HTERT RPE-1 (cell line): ENCODE measurements around the gene SCUBE1.

Experiments
- in situ Hi-C: fragments of 300-500 bp; cut with MboI; formaldehyde crosslinking; loops from 4 replicates; pipeline ENCODE4 v1.14.3; 2020; ENCODE audit warnings: low sequenced_read_pairs

Gene SCUBE1

DNA sequence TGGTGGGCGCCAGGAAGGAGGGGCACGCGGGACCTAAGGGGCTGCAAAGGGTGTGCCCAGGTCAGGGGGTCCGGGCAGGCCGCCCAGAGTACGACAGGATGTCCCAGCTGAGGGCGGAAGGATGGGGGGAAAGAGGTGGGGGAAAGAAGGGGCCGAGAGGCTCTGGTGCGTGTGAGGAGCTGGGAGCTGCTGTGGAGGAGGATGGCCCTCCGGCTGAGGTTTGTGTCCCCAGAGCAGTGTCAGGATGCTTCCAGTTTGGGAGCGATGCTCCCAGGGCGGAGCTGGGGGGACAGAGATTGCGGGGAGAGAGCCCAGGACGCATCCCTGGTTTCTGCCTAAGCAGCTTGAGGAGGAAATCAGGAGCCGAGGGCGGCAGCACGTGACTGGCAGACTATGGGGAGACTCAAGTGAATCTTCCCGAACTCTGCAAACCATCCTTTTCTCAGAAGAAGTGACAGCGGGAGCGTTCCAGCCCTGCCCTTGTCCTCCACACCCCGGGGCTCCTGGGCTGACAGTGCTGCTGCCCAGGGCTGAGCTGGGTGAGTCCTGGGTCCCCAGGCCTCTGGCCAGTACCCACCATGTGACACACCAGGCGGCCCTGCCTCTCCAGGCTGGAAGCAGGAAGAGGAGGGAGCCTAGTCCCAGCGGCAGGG is 136.5 kb downstream of the SCUBE1 start:
- in situ Hi-C loops = no loop called here

DNA sequence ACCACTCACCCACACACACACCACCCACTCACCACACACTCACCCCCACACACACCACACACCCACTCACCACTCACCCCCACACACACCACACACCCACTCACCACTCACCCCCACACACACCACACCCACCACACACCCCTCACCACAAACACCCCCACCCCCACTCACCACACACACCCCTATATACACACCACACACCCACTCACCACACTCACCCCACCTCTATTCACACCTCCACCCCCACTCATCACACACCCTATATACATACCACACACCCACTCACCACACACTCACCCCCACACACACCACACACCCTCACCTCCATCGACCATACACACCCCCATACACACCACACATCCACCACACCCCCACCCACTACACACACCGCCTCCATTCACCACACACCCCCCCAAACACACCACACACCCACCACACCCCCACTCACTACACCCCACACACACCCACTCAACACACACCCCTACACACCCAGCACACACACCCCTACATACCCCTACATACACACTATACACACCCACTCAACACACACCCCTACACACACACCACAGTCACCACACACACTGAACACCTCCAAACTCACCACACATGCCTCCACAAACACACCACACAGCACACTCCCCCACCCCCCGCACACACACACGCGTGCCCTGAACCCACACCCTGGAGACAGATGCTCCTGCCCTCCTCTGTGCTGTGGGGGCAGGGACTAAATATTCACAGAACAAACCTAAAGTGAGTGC is 137.2 kb downstream of the SCUBE1 start:
- in situ Hi-C loops = no loop called here

DNA sequence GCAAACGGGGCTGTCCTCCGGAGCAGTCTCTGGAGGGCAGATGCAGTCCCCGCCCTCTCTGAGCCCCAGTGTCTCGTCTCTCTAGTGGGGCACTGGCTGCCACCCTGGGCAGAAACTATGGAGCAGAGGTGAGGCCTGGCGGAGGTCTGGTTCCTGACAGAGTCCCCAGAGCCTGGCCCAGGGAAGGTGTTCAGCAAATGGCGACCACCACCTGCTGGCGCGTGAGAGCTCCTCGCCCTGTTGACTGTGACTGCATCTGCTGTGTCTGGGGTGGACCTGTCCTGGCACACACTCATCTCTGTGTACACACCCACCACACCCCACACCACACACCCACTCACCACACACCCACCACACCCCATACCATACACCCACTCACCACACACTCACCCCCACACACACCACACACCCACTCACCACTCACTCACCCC is 137.9 kb downstream of the SCUBE1 start:
- in situ Hi-C loops = no loop called here

DNA sequence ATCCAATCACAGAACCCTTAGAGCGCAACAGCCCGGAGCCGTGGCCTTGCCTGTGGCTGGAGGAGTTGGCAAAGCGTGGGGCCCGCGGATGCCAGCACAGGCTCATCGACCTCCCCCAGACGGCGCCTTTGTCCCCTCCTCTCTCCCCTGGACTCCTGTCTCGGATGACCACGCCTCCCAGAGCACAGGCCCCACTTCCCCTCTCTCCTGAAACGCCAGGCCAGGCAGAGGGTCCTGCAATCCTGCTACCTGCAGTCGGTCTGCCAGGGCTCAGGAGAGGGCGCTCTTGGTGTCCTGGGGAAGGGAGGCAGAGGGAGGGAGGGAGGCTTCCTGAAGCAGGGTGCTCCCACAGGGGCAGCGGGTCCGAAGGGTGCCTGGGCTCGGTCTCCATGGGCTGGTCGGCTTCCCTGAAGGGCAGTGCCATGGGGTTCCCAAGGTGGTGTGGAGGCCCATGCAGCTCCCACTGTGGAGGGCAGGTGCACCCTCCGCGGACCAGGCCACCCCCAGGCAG is 139.6 kb downstream of the SCUBE1 start:
- in situ Hi-C loops = no loop called here

DNA sequence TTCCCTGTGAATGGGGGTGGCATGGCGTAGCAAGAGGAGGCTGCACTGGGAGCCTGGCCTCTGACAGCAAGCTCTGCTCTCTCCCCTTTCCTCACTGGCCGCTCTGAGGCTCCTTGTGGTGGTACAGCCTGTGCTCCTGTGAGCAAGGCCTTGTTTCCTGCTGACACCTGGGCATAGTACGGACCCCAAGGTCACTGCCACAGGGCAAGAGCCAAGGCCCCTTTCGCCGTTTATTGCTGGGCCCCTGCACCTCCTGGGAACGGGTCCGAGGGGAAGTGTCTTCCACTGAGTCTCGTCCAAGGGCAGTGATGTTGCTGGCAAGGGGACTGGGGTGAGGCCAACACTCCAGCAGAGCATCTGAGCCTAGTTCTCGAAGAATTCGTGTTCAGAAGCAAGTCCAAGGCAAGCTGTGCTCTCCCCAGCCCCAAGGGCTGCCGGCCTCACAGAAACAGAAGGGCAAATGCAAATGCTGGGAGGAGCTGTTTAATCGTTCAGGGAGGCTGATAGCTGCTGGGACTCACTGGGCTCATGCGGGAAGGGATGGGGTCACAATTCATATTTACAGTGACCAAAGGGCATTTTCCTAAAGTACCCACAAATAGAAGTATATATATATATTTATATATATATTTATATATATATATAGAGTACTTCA is 140.3 kb downstream of the SCUBE1 start:
- in situ Hi-C loops = no loop called here

DNA sequence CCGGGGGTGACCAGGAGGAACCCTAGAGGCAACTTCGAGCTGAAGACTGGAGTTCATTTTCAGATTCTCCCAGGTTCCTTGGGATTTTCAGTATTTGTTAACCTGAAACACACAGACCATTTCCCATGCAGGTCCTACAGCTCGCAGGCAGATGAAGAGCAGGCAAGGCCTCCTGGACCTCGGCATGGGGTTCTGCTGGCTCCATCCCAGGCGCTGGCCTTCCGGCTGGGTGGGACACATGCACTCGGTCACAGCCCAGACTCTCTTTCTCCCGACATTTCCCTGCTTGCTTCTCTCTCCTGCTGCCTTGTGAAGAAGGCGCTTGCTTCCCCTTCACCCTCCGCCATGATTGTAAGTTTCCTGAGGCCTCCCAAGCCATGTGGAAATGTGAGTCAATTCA is 140.8 kb downstream of the SCUBE1 start:
- in situ Hi-C loops = no loop called here

DNA sequence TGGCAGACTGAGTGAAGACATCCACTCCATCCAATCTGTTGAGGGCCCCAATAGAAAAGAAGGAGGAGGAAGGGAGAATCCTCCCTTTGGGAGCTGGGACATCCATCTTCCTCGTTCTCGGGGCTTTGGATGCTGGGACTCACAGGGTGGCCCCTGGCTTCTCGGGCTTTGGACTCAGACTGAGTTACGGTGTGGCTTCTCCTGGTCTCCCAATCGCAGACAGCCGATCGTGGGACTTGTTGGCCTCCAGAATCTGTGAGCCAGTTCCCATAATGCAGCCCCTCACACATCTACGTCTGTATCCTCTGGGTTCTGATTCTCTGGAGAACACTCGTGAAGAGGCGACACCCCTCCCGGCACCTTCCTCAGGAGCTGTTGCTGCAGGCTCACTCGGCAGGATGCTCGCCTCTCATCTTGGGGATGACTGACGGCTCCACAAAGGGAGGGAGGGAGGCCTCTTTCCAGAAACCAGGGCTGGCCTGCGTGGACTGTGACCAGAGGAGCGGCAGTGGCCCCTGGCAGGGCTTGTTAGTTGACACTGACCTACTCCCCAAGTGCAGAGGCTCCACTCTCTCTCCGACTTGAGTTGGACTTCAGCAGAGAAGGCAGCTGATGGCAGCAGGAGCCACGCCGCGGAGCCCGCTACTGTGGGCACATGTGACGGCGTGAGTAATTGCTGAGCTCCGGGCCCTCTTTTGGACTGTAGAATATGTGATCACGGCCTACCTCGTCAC is 141.5 kb downstream of the SCUBE1 start:
- in situ Hi-C loops = no loop called here

DNA sequence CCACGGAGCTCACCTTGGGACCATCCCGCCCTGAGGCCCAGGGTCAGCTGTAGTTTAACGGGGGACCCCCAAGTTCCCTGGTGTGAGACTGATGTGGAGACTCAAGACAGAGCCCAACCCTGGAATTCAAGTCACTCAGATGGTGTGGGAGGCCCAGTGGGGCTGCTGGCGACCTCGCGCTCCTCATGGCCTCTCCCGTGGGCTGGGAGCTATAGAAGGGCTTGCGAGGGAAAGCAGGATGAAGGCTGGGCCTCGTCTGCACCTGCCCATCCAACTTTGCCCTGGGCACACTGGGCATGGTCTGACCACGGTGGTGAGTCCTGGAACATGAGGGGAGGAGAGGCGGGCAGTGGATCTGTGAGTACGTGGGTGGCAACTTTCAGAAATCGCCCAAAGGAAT is 142.6 kb downstream of the SCUBE1 start:
- in situ Hi-C loops = no loop called here

DNA sequence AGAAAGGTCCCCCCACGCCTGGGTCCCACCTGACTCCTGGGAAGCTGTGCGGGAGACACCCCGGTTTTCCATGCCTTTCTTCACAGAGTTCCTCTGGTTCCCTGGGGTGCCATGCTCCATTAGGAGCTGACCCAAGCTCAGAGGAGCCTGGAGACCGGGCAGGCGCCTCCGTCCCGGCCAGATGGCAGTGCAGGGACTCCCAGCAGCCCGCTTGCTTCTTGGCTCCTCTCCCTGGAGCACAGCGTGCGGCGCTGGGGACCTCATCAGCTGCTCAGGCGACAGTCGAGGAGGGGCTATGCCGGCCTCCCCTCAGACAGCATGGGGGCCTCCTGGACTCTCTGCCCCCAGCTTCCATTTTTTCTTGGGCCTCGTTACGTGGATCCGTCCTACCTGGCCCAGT is 143.1 kb downstream of the SCUBE1 start:
- in situ Hi-C loops = no loop called here

DNA sequence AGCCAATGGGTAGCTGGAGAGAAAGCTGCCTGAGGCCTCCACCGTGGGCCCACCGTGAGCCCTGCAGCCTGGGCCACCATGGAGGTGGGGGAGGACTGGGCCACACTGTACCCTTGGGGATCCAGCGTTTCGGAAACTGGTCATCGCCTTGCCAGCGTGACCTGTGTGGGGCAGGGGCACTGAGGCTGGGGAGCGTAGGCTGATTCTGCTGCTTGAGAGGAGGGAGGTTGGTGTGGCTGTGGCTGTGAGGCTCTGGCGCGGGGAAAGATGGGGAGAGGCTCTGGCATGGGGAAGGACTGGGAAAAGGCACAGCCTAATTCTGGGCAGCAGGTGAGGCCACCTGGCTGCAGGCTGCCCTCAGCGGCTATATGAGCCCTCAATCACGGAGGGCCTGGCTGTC is 143.6 kb downstream of the SCUBE1 start:
- in situ Hi-C loops = no loop called here

DNA sequence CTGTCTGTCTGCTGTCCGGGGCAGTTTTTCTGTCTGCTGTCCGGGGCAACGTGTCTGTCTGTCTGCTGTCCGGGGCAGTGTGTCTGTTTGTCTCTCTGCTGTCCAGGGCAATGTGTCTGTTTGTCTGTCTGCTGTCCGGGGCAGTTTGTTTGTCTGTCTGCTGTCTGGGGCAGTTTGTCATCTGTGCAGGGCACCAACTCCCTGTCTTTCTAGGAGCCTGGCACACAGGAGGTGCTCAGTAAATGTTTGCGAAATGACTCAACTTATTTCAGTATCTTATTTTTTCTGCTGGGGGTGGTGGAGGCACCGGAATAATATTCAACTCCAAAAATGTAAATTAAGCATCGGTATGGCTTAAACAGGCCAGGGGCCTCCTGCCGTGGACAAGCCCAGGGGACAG is 144.2 kb downstream of the SCUBE1 start:
- in situ Hi-C loops = no loop called here

DNA sequence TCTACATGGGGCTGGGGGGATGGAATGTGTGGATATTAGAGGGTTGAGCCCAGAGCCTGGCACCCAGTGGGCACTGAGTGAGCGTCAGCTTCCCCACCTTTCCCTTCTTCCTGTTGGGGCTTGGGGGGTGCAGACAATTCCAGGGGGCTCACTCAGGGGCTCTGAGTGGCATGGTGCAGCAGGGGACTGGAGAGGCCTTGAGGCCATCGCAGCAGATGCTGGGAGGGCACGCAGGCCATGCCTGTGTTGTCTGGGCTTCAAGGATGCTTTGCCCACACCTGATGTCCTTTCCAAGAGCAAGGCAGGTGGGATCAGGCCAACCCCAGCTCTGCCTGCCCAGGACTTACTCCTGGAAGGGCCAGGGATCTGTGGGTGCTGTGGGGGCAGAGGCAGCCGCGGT is 145.0 kb downstream of the SCUBE1 start:
- in situ Hi-C loops = no loop called here

DNA sequence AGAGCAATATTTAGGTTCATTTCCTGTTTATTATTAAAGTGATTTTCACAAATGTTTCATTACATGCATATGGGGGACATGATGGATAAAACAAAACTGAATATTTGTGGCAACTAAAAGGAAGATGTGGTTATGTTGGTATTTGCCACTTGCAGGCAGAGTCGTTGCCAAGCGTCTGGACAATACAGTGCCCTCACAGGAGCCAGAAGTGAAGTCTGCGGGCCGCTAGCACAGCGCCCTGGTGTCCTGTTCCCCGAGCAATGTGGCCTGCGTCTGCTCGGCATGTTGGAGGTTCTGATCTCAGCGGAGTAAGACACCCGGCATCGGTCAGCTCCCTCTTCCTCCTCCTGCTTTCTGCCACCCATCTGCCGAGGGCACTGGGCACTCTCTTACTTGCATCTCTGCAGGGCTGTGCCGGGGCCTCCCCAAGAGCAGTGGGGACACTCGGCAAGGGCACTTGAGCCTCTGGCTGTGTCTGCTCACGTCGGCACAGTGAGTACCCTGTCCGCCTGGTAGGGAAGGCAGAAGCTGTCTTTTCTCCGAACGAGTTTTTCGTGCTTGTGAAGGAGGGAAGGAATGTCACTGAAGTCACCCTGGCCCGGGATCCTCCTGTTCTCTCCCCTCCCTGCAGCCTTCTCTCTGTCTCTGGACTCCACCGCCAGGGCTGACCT is 145.8 kb downstream of the SCUBE1 start:
- in situ Hi-C loops = no loop called here

DNA sequence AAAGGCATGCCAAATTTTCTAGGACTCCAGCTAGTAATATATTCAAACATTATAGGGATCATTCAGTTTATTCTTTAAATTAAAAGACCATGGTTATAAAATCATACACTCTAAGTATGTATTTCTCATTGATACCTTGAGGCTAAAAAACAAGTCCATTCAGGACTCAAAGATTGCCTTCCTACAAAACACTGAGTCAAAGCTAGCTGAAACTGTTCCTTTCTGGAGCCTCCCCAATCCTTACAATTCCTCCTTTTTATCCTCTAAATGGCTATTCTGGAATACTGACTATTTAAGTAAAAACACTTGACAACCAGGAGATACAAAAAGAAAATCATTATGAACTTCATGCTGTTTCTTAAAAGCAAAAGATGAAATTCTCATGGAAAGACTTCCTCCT is 151.3 kb downstream of the SCUBE1 start:
- in situ Hi-C loops = no loop called here

DNA sequence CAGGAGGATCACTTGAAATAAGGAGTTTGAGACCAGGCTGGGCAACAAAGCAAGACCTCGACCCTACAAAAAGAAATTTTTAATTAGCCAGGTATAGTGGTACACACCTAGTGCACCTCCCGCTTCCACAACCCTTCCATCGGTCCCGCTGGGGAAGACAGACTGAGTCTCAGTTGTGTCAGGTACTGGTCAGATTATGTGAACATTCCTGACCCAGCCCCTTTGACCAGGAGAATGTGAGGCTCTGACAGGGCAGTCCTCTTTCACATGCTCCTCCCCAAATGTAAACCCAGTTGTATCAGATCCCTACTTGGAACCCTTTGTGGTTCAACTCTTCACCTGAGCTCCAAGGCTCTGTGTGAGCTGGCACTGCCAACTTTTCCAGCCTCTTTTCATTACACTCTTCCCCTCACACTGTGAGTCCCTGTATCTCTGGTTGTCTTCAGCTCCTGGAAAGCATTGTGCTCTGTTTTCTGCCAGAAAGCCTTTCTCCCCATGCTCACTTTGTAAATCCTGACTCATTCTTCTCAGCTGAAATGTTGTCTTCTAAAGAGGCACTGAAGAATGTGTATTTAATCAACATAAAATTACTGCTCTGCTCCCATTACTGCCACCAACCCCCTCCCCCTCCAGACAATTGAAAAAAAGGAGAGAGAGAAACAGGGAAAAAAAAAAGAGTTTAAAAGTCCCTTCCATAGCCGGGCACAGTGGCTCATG is 154.2 kb downstream of the SCUBE1 start:
- in situ Hi-C loops = no loop called here

DNA sequence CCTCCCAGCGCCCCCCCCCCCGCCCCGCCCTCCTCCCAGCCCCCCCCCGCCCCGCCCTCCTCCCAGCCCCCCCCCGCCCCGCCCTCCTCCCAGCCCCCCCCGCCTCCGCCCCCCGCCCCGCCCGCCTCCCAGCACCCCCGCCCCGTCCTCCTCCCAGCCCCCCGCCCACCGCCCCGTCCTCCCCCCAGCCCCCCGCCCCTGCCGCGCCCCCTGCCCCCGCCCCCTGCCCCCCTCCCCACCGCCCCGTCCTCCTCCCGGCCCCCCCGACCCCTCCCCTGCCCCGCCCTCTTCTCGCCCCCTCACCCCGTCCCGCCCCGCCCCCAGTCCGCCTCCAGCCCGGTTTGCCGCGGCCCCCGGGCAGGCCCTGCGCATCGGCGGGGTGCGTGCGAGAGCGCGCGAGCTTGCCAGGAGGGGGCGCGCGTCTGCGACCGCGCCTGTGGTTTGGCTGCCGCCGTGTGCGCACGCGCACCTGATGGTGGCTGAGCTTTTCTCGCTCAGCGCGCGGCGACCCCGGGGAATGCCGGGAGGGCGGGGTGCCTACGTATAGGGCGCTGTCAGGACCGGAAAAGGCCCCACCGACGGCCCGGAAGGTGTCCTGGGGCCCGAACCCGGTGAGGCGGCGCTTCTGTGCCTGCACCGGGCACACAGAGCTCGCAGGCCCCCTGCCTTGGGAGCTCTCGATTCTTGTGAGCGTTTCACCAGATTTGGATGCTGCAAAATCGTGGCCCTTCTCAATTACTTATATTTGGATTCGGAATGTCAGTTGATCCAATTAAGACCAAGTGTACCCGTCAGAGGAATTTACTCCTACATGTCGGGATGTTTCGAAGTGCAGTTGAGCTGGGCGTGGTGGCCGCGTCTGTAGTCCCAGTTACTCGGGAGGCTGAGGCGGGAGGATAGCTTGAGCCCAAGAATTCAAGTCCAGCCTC is 155.7 kb downstream of the SCUBE1 start:
- in situ Hi-C loops = no loop called here

DNA sequence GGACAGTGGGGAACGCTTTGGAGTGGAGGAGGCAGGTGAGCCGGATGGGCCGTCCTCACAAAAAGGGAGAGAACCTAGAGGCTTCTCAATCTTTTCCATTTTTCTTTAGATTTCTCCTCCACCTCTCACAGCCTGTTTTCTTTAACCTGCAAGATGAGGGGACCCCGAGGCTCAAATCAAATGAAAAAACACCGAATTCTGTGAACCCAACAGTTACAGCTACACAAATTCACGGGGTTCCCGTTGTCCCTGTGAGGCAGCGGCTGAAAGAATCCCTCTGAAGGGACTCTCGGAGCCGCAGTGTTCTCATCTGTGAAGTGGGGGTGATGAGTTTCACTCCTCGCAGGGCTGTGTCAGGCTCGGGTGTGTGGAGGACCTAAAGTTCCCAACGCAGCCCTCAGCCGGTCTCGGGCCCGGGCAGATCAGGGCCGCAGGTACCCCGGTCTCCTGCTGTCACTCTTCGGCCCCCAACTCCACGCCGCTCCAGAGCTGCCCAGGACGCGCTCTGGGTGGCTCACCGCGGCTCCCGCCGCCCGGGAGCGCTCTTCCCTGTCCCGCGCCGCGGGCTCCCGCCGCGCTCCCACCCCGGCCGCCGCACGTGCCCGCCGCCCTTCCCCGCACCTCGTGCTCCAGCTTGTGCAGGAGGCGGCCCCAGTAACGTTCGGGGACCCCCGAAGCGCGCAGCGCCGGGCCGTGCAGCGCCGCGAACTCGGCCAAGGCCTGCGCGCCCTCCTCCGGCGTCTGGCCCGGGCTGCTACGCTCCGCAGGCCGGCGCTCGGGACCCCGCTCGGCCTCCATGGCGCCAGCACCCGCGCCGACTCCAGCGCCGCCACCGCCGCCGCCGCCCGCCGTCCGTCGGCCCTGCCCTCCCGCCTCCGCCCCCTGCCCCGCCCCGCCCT is 156.7 kb downstream of the SCUBE1 start, which contains the start of gene TTLL12:
TTLL12 (minus strand) TSS at position 863 of the 899 bp plus-strand sequence; CDS start at position 798, 65 bp downstream.
- in situ Hi-C loops = no loop called here

DNA sequence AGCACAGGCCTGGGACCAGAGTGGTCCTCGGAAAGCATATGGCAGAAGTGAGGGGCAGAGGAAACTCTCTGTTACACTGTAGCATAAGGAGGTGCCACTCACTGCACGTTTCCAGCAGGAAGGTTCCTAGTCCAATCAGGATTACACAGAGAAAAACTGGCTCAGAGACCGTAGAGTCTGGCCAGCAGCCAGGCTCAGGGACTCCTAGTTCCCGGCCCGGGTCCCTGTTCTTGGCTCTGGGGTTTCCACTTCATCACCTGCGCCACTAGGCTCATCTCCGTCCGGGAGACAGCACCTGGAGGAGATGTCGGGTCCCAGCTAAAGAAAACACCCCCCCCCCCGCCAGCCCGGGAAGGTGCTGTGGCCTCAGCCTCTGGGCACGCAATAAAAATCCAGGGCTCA is 157.3 kb downstream of the SCUBE1 start:
- in situ Hi-C loops = no loop called here
